A673 (cell line): ENCODE results near the gene SPATS1. TPM values are rescaled to one million over a fixed set of nuclear protein-coding genes. Genes with fewer than 3 reads are reported as not detected.

Source experiments
- BruUV-seq: library from RNA; stranded (reverse); fragments of 400-500 nt; replicated peaks from 2 replicates; lab custom pipeline; 2021; lab: Mats Ljungman, UMichigan
- CTCF ChIA-PET: fragments of 300-600 bp; sonication (Branson Sonifier 250); formaldehyde crosslinking; loops from one replicate; lab custom pipeline; 2022; ENCODE audit warnings: antibody characterized with exemption; lab: Charles Lee
- POLR2A ChIA-PET: fragments of 300-600 bp; sonication (Branson Sonifier 250); formaldehyde crosslinking; loops from one replicate; lab custom pipeline; 2022; ENCODE audit warnings: antibody characterized with exemption; ENCODE audit not compliant: low non-redundant PET; lab: Charles Lee
- DNase-seq: peaks from one replicate; pipeline ENCODE4 v3.0.0-alpha.2; 2015; ENCODE audit warnings: low spot score
- H3K27ac ChIP-seq: fragments of 200-600 bp; sonication (generic); 2 replicates; pipeline ENCODE4 v1.5.1; 2016; ENCODE audit warnings: mixed run types, low read depth, mild to moderate bottlenecking, mixed read lengths, antibody characterized with exemption, low read length; ENCODE audit not compliant: poor library complexity, severe bottlenecking
- H3K27me3 ChIP-seq: fragments of 200-600 bp; sonication (generic); replicated peaks from 2 replicates; pipeline ENCODE4 v1.6.1; 2017; ENCODE audit warnings: mixed run types, low read depth, mild to moderate bottlenecking, mixed read lengths, antibody characterized with exemption, low read length; ENCODE audit not compliant: insufficient read depth, poor library complexity
- H3K36me3 ChIP-seq: fragments of 200-600 bp; sonication (generic); 2 replicates; pipeline ENCODE4 v1.6.1; 2016; ENCODE audit warnings: mixed run types, mild to moderate bottlenecking, mixed read lengths, antibody characterized with exemption, low read length; ENCODE audit not compliant: insufficient read depth, poor library complexity, severe bottlenecking
- H3K4me1 ChIP-seq: fragments of 200-600 bp; sonication (generic); 2 replicates; pipeline ENCODE4 v1.6.1; 2017; ENCODE audit warnings: mixed run types, mild to moderate bottlenecking, mixed read lengths, antibody characterized with exemption, low read length; ENCODE audit not compliant: insufficient read depth, poor library complexity, severe bottlenecking
- H3K4me3 ChIP-seq: fragments of 200-600 bp; sonication (generic); 2 replicates; pipeline ENCODE4 v1.5.1; 2016; ENCODE audit warnings: low read depth, mixed run types, mild to moderate bottlenecking, mixed read lengths, low read length; ENCODE audit not compliant: poor library complexity, severe bottlenecking
- H3K9me3 ChIP-seq: fragments of 200-600 bp; sonication (generic); 2 replicates; pipeline ENCODE4 v1.6.1; 2016; ENCODE audit warnings: mixed run types, low read depth, mild to moderate bottlenecking, mixed read lengths, antibody characterized with exemption, low read length; ENCODE audit not compliant: poor library complexity, severe bottlenecking
- CTCF ChIP-seq: fragments of 300-800, 200-600 bp; sonication (generic); conservative IDR thresholded peaks from 2 replicates; pipeline ENCODE4 v1.5.1; 2017; ENCODE audit warnings: low read depth, mild to moderate bottlenecking, antibody characterized with exemption, low read length, moderate library complexity, mixed read lengths
- EZH2 ChIP-seq: fragments of 200-600 bp; sonication (generic); IDR thresholded peaks from 2 replicates; pipeline ENCODE4 v1.6.1; 2017; ENCODE audit warnings: borderline replicate concordance, low read depth, mild to moderate bottlenecking, mixed read lengths, antibody characterized with exemption, low read length; ENCODE audit not compliant: poor library complexity, severe bottlenecking
- intact Hi-C: fragments of 100-400 bp; cut with micrococcal nuclease; formaldehyde crosslinking; loops from one replicate; pipeline ENCODE4 v1.10.0; 2022; ENCODE audit not compliant: unreplicated experiment
- total RNA-seq: library from RNA; stranded (reverse); gene quantifications from 2 replicates; pipeline ENCODE4 v1.2.3, GENCODE V29; 2021

Gene SPATS1
- total RNA-seq, 1 experiment from 2014 or later: not detected

GRCh38 chr6:44329858-44330257 lies 12.6 kb upstream of the SPATS1 start:
- TF ChIP-seq CTCF (no peak), EZH2 (no peak)
- no peak overlapping the region for H3K27ac ChIP-seq
- peaks cover 5% of the 10 kb centered on the region for H3K4me1 ChIP-seq
- H3K4me3 ChIP-seq: no peak overlapping the region
- POLR2A ChIA-PET: no interaction called here
- BruUV-seq: no TSS peak
- CTCF ChIA-PET: no interaction called here
- intact Hi-C loops: no loop called here
- H3K36me3 ChIP-seq: no peaks in the 10 kb centered on the region
- DNase-seq: no peak
- peaks cover 4% of the 10 kb centered on the region for H3K27me3 ChIP-seq
- H3K9me3 ChIP-seq: no peaks in the 10 kb centered on the region

- TF ChIP-seq EZH2 (no peak), CTCF (no peak)
- H3K9me3 ChIP-seq: no peaks in the 10 kb centered on the region
- CTCF ChIA-PET: interaction anchor here (0.6 kb wide), 1 partner anchor 8 kb away, joined by 3 read pairs; no protein-coding TSS in a partner anchor
- no peaks in the 10 kb centered on the region for H3K36me3 ChIP-seq
- H3K4me3 ChIP-seq: no peak overlapping the region
- peaks cover 5% of the 10 kb centered on the region for H3K4me1 ChIP-seq
- H3K27me3 ChIP-seq: peaks cover 4% of the 10 kb centered on the region
- BruUV-seq: no TSS peak
- POLR2A ChIA-PET: no interaction called here
- DNase-seq: peak; percentile 32
- intact Hi-C loops: no loop called here
- H3K27ac ChIP-seq: no peak overlapping the region
Observed at GRCh38 chr6:44332585-44332984, 9.9 kb upstream of the SPATS1 start.

- intact Hi-C loops: no loop called here
- no peaks in the 10 kb centered on the region for H3K36me3 ChIP-seq
- TF ChIP-seq CTCF: no peak
- no peak for TF ChIP-seq EZH2
- POLR2A ChIA-PET: no interaction called here
- H3K27me3 ChIP-seq: peaks cover 4% of the 10 kb centered on the region
- BruUV-seq: no TSS peak
- DNase-seq: no peak
- H3K4me3 ChIP-seq: no peak overlapping the region
- CTCF ChIA-PET: interaction anchor here (0.6 kb wide), 1 partner anchor 9 kb away, joined by 3 read pairs; no protein-coding TSS in a partner anchor
- H3K27ac ChIP-seq: no peak overlapping the region
- peaks cover 5% of the 10 kb centered on the region for H3K4me1 ChIP-seq
- H3K9me3 ChIP-seq: no peaks in the 10 kb centered on the region
Observed at GRCh38 chr6:44333273-44333919, 9.1 kb upstream of the SPATS1 start.
